ENCODE data around the gene MALRD1. TPM values are rescaled to one million over a fixed set of nuclear protein-coding genes. Genes with fewer than 3 reads are reported as not detected.

MALRD1 gene
- total and polyA plus RNA-seq, 2 donors from 2014 or later = 2.0 to 2.4 TPM

- intact Hi-C loops (cut with DNase I) = no loop called here
- no peaks in the 10 kb centered on the region for H3K27me3 ChIP-seq (ENCODE audit: control insufficient read depth, insufficient read depth, low read length)
- no peak for FAIRE-seq
- H3K4me3 ChIP-seq (ENCODE audit: low read length in 3 of 3) = no peak overlapping the region
- H3K36me3 ChIP-seq (ENCODE audit: control insufficient read depth in 2 of 3, insufficient read depth in 3 of 3, low read length in 3 of 3) = no peaks in the 10 kb centered on the region
- peaks cover 0 to 17% (median 0%) of the 10 kb centered on the region in 3 donors for H3K9me3 ChIP-seq (ENCODE audit: control insufficient read depth in 2 of 3, insufficient read depth in 1 of 3, low read length in 3 of 3)
- H3K9ac ChIP-seq (ENCODE audit: low read length in 3 of 3) = no peak overlapping the region
- no peak for TF ChIP-seq CTCF (IDR thresholded peaks at IDR 0.05; ENCODE audit: borderline replicate concordance, extremely low read depth, insufficient read depth)
- no peak for DNase-seq
- no peaks in the 10 kb centered on the region for H3K4me1 ChIP-seq (ENCODE audit: control insufficient read depth in 2 of 3, insufficient read depth in 2 of 3, low read depth in 1 of 3, low read length in 3 of 3)
- H3K27ac ChIP-seq (ENCODE audit: low read depth in 2 of 2, low read length in 2 of 2) = no peak overlapping the region
Measured at GRCh38 chr10:19707376-19707775, 658.8 kb downstream of the MALRD1 start.

GRCh38 chr10:19708031-19708430 lies 659.4 kb downstream of the MALRD1 start:
- no peak for FAIRE-seq
- intact Hi-C loops (cut with DNase I) = no loop called here
- Histone ChIP-seq H3K27me3 (ENCODE audit: control insufficient read depth, insufficient read depth, low read length) (no peaks in the 10 kb centered on the region), H3K9me3 (ENCODE audit: control insufficient read depth in 2 of 3, insufficient read depth in 1 of 3, low read length in 3 of 3) (peaks cover 0 to 20% (median 0%) of the 10 kb centered on the region in 3 donors), H3K4me3 (ENCODE audit: low read length in 3 of 3) (no peak overlapping the region), H3K4me1 (ENCODE audit: control insufficient read depth in 2 of 3, insufficient read depth in 2 of 3, low read depth in 1 of 3, low read length in 3 of 3) (no peaks in the 10 kb centered on the region), H3K9ac (ENCODE audit: low read length in 3 of 3) (no peak overlapping the region), H3K27ac (ENCODE audit: low read depth in 2 of 2, low read length in 2 of 2) (no peak overlapping the region), H3K36me3 (ENCODE audit: control insufficient read depth in 2 of 3, insufficient read depth in 3 of 3, low read length in 3 of 3) (no peaks in the 10 kb centered on the region)
- no peak for TF ChIP-seq CTCF (IDR thresholded peaks at IDR 0.05; ENCODE audit: borderline replicate concordance, extremely low read depth, insufficient read depth)
- DNase-seq = no peak

- Histone ChIP-seq H3K9ac (ENCODE audit: low read length in 3 of 3) (no peak overlapping the region), H3K27me3 (ENCODE audit: control insufficient read depth, insufficient read depth, low read length) (no peaks in the 10 kb centered on the region), H3K4me3 (ENCODE audit: low read length in 3 of 3) (no peak overlapping the region), H3K4me1 (ENCODE audit: control insufficient read depth in 2 of 3, insufficient read depth in 2 of 3, low read depth in 1 of 3, low read length in 3 of 3) (no peaks in the 10 kb centered on the region), H3K36me3 (ENCODE audit: control insufficient read depth in 2 of 3, insufficient read depth in 3 of 3, low read length in 3 of 3) (no peaks in the 10 kb centered on the region), H3K9me3 (ENCODE audit: control insufficient read depth in 2 of 3, insufficient read depth in 1 of 3, low read length in 3 of 3) (peaks cover 0 to 20% (median 0%) of the 10 kb centered on the region in 3 donors), H3K27ac (ENCODE audit: low read depth in 2 of 2, low read length in 2 of 2) (no peak overlapping the region)
- no peak for FAIRE-seq
- TF ChIP-seq CTCF (IDR thresholded peaks at IDR 0.05; ENCODE audit: borderline replicate concordance, extremely low read depth, insufficient read depth) = no peak
- no peak for DNase-seq
- intact Hi-C loops (cut with DNase I) = no loop called here
Measured at GRCh38 chr10:19710600-19710999, 662.0 kb downstream of the MALRD1 start.

- intact Hi-C loops (cut with DNase I) = no loop called here
- Histone ChIP-seq H3K36me3 (ENCODE audit: control insufficient read depth in 2 of 3, insufficient read depth in 3 of 3, low read length in 3 of 3) (no peaks in the 10 kb centered on the region), H3K9ac (ENCODE audit: low read length in 3 of 3) (no peak overlapping the region), H3K4me1 (ENCODE audit: control insufficient read depth in 2 of 3, insufficient read depth in 2 of 3, low read depth in 1 of 3, low read length in 3 of 3) (no peaks in the 10 kb centered on the region), H3K27ac (ENCODE audit: low read depth in 2 of 2, low read length in 2 of 2) (no peak overlapping the region), H3K9me3 (ENCODE audit: control insufficient read depth in 2 of 3, insufficient read depth in 1 of 3, low read length in 3 of 3) (peaks cover 0 to 20% (median 0%) of the 10 kb centered on the region in 3 donors), H3K27me3 (ENCODE audit: control insufficient read depth, insufficient read depth, low read length) (no peaks in the 10 kb centered on the region), H3K4me3 (ENCODE audit: low read length in 3 of 3) (no peak overlapping the region)
- no peak for FAIRE-seq
- TF ChIP-seq CTCF (IDR thresholded peaks at IDR 0.05; ENCODE audit: borderline replicate concordance, extremely low read depth, insufficient read depth) = no peak
- DNase-seq = no peak
Measured at GRCh38 chr10:19713159-19713558, 664.6 kb downstream of the MALRD1 start.

All from kidney (tissue), 14 donors.